Activated CD8-positive, alpha-beta T cell treated with anti-CD3 and anti-CD28 coated beads for 36 hours (primary cell): Measurements from ENCODE around the gene FBXO42. TPM values are rescaled to one million over a fixed set of nuclear protein-coding genes. Genes with fewer than 3 reads are reported as not detected.
"Not testable (repeated sequence)": the region's sequence is repeated elsewhere in the genome, so short reads cannot be mapped to it uniquely, and the experiment has no call there.

Experiments
- ATAC-seq: fragments of 200-7000 bp; cut with Tn5 transposase; one replicate; pipeline ENCODE4 v1.10.0; 2021; ENCODE audit warnings: mild to moderate bottlenecking, moderate library complexity
- CTCF ChIA-PET: fragments of 350-600 bp; sonication (Branson Sonifier 250); formaldehyde crosslinking; loops from one replicate; lab custom pipeline; 2021; ENCODE audit warnings: antibody characterized with exemption; lab: Charles Lee
- POLR2A ChIA-PET: fragments of 350-600 bp; sonication (Branson Sonifier 250); formaldehyde crosslinking; loops from one replicate; lab custom pipeline; 2021; ENCODE audit warnings: antibody characterized with exemption; lab: Charles Lee
- DNase-seq: peaks from one replicate; pipeline ENCODE4 v3.0.0-alpha.2; 2020
- H3K27ac Mint-ChIP-seq: one replicate; pipeline ENCODE4 v1.8.0; 2021; ENCODE audit warnings: mild to moderate bottlenecking, mixed read lengths
- H3K27me3 Mint-ChIP-seq: one replicate; pipeline ENCODE4 v1.8.0; 2021; ENCODE audit warnings: mixed read lengths
- H3K36me3 Mint-ChIP-seq: one replicate; pipeline ENCODE4 v1.8.0; 2021; ENCODE audit warnings: low read depth, mixed read lengths
- H3K4me1 Mint-ChIP-seq: one replicate; pipeline ENCODE4 v1.8.0; 2021; ENCODE audit warnings: low read depth, mixed read lengths
- H3K4me3 Mint-ChIP-seq: one replicate; pipeline ENCODE4 v1.8.0; 2021; ENCODE audit warnings: mild to moderate bottlenecking, moderate library complexity, mixed read lengths
- H3K9me3 Mint-ChIP-seq: one replicate; pipeline ENCODE4 v1.8.0; 2021; ENCODE audit warnings: mixed read lengths
- intact Hi-C: fragments of 100-400 bp; cut with micrococcal nuclease; formaldehyde crosslinking; loops from one replicate; pipeline ENCODE4 v1.10.0; 2022
- total RNA-seq, 2 experiments: library from RNA; stranded (reverse); gene quantifications; one replicate each; pipeline ENCODE4 v1.2.3, GENCODE V29; 2021
- TF ChIP-seq, protein P1 (sequence below): fragments of 200-600 bp; IDR thresholded peaks from one replicate; pipeline ENCODE4 v1.8.0; 2022; ENCODE audit warnings: antibody characterized with exemption, mild to moderate bottlenecking

FBXO42 gene
- total RNA-seq, 2 experiments from 2014 or later = 19.8 to 21.3 TPM

- CTCF ChIA-PET = interaction anchor here (0.8 to 2.3 kb wide), 5 partner anchors 10 to 72 kb away, joined by 4 to 11 read pairs (median 5); partner anchors contain the start of genes FBXO42 and NECAP2
- ATAC-seq (no peak), DNase-seq (peak; percentile 36)
- Mint-ChIP-seq H3K9me3 (no peaks in the 10 kb centered on the region), H3K4me3 (peak overlapping the region; percentile 98), H3K36me3 (peaks cover 36% of the 10 kb centered on the region), H3K27ac (peak overlapping the region; percentile 100), H3K27me3 (no peaks in the 10 kb centered on the region), H3K4me1 (peaks cover 45% of the 10 kb centered on the region)
- intact Hi-C loops = loop anchor here (10.0 kb wide), 2 partner anchors 123 to 293 kb away; partner anchors contain the start of gene FAM131C
- POLR2A ChIA-PET = interaction anchor here (0.6 to 2.5 kb wide), 11 partner anchors 8 to 402 kb away, joined by 3 to 13 read pairs (median 3); partner anchors contain the start of genes FBXO42 and NECAP2
- TF ChIP-seq, protein P1, sequence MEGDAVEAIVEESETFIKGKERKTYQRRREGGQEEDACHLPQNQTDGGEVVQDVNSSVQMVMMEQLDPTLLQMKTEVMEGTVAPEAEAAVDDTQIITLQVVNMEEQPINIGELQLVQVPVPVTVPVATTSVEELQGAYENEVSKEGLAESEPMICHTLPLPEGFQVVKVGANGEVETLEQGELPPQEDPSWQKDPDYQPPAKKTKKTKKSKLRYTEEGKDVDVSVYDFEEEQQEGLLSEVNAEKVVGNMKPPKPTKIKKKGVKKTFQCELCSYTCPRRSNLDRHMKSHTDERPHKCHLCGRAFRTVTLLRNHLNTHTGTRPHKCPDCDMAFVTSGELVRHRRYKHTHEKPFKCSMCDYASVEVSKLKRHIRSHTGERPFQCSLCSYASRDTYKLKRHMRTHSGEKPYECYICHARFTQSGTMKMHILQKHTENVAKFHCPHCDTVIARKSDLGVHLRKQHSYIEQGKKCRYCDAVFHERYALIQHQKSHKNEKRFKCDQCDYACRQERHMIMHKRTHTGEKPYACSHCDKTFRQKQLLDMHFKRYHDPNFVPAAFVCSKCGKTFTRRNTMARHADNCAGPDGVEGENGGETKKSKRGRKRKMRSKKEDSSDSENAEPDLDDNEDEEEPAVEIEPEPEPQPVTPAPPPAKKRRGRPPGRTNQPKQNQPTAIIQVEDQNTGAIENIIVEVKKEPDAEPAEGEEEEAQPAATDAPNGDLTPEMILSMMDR = no peak
These were observed 15.9 kb upstream of the FBXO42 start for GRCh38 chr1:16367968-16368890.

- POLR2A ChIA-PET = interaction anchor here (0.6 to 2.5 kb wide), 8 partner anchors 9 to 401 kb away, joined by 3 to 13 read pairs (median 6); partner anchors contain the start of genes FBXO42 and NECAP2
- TF ChIP-seq, protein P1 = no peak
- Mint-ChIP-seq H3K4me1 (peaks cover 41% of the 10 kb centered on the region), H3K9me3 (no peaks in the 10 kb centered on the region), H3K27me3 (no peaks in the 10 kb centered on the region), H3K36me3 (peaks cover 30% of the 10 kb centered on the region), H3K27ac (peak overlapping the region; percentile 100), H3K4me3 (peak overlapping the region; percentile 98)
- intact Hi-C loops = loop anchor here (10.0 kb wide), 2 partner anchors 123 to 293 kb away; partner anchors contain the start of gene FAM131C
- peak; percentile 92 for DNase-seq
- CTCF ChIA-PET = interaction anchor here (0.8 to 2.3 kb wide), 3 partner anchors 11 to 53 kb away, joined by 4 to 11 read pairs (median 5); partner anchors contain the start of gene FBXO42
- peak; percentile 69 for ATAC-seq
These were observed 15.1 kb upstream of the FBXO42 start for GRCh38 chr1:16367258-16367967.

DNA sequence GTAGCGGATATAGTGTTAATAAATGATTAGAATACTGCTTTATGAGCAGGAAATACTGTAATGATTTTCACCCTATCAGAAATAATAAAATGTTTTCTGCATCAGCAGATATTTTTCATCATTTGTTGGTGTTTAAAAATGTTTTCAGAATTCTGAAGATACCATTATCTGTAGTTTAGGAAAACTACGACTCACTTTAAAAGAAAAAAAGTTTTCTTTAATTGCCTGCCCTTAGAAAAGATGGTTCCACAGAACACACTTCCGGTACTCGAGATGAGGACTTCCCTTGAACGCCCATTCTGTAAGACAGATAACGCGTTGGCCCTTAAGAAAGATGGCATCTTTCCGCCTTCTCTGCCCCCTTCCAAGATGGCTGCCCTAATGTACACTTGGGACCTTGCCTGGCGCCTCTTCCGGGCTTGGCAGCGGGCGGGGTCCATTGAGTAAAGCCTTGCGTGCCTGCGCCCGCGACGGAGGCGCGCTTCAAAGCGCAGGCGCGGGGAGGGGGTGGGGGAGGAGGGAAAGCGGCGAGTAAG is 14.5 kb upstream of the FBXO42 start, which contains the start of gene SZRD1:
SZRD1 (plus strand) TSS at position 521 of the 536 bp plus-strand sequence. CDS start 16 bp downstream, outside the sequence.
- H3K27me3 Mint-ChIP-seq = no peaks in the 10 kb centered on the region
- ATAC-seq = peak; percentile 87
- H3K27ac Mint-ChIP-seq = peak within 1 kb of the TSS; percentile 100
- POLR2A ChIA-PET = interaction anchor here (1.0 to 2.5 kb wide), 6 partner anchors 9 to 73 kb away, joined by 3 to 13 read pairs (median 10); partner anchors contain the start of genes FBXO42 and NECAP2
- peak; percentile 98 for DNase-seq
- H3K36me3 Mint-ChIP-seq = peaks cover 25% of the 10 kb centered on the region
- peak within 1 kb of the TSS; percentile 98 for H3K4me3 Mint-ChIP-seq
- peaks cover 35% of the 10 kb centered on the region for H3K4me1 Mint-ChIP-seq
- CTCF ChIA-PET = interaction anchor here (1.6 to 2.3 kb wide), 3 partner anchors 12 to 15 kb away, joined by 5 to 11 read pairs (median 6); partner anchors contain the start of gene FBXO42
- H3K9me3 Mint-ChIP-seq = no peaks in the 10 kb centered on the region
- intact Hi-C loops = loop anchor here (10.0 kb wide), 2 partner anchors 122 to 292 kb away; partner anchors contain the start of gene FAM131C
- TF ChIP-seq, protein P1 = no peak

DNA sequence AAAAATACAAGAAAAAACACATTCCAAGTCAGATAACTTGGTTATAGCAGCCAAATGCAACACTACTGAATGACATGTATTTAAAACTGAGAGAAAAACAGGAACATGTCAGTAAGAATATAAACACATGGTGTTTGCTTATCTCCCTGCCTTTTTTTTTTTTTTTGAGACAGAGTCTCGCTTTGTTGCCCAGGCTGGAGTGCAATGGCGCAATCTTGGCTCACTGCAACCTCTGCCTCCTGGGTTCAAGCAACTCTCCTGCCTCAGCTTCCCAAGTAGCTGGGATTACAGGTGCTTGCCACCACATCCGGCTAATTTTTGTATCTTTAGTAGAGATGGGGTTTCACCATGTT is 12.8 kb upstream of the FBXO42 start:
- not testable (repeated sequence) for ATAC-seq, H3K9me3 Mint-ChIP-seq, H3K27me3 Mint-ChIP-seq, H3K4me3 Mint-ChIP-seq, DNase-seq
- H3K4me1 Mint-ChIP-seq = peaks cover 25% of the 10 kb centered on the region
- peaks cover 18% of the 10 kb centered on the region for H3K36me3 Mint-ChIP-seq
- ChIA-PET POLR2A (interaction anchor here (0.8 to 0.9 kb wide), 2 partner anchors 13 to 15 kb away, joined by 3 to 4 read pairs; no protein-coding TSS in a partner anchor), CTCF (interaction anchor here (1.5 to 3.6 kb wide), 4 partner anchors 15 to 286 kb away, joined by 3 to 20 read pairs (median 14); no protein-coding TSS in a partner anchor)
- H3K27ac Mint-ChIP-seq = peak overlapping the region; percentile 49
- intact Hi-C loops = loop anchor here (10.0 kb wide), 2 partner anchors 120 to 290 kb away; partner anchors contain the start of gene FAM131C
